Measurements from ENCODE around the gene PTPRZ1. TPM values are rescaled to one million over a fixed set of nuclear protein-coding genes. Genes with fewer than 3 reads are reported as not detected.

The PTPRZ1 gene
- total RNA-seq, 1 experiment from 2014 or later = not detected

GRCh38 chr7:121919986-121920385 is 47.0 kb downstream of the PTPRZ1 start:
- Mint-ChIP-seq H3K27ac (ENCODE audit: unreplicated experiment) (no peak overlapping the region), H3K36me3 (ENCODE audit: insufficient read depth, unreplicated experiment) (no peaks in the 10 kb centered on the region), H3K4me1 (ENCODE audit: low read depth, unreplicated experiment) (no peaks in the 10 kb centered on the region), H3K27me3 (ENCODE audit: insufficient read depth, unreplicated experiment) (peaks cover 4% of the 10 kb centered on the region), H3K4me3 (ENCODE audit: unreplicated experiment) (no peak overlapping the region), H3K9me3 (ENCODE audit: unreplicated experiment) (no peaks in the 10 kb centered on the region)
- no TSS peak for BruUV-seq (replicated peaks)
- no peak for DNase-seq
- no peak for TF ChIP-seq CTCF (IDR thresholded peaks at IDR 0.05; ENCODE audit: insufficient read depth in 1 of 2, low read depth in 1 of 2, low read length in 1 of 2, severe bottlenecking in 1 of 2, unreplicated experiment in 1 of 2)
- ChIA-PET CTCF (no interaction called here), POLR2A (no interaction called here)
- Histone ChIP-seq H3K27me3 (replicated peaks; ENCODE audit: control insufficient read depth, insufficient read depth, low read length) (no peaks in the 10 kb centered on the region), H3K9me3 (no peaks in the 10 kb centered on the region), H3K4me1 (no peaks in the 10 kb centered on the region), H3K4me3 (ENCODE audit: low read depth, low read length) (no peak overlapping the region), H3K36me3 (ENCODE audit: control insufficient read depth, insufficient read depth, low read length) (no peaks in the 10 kb centered on the region)
- intact Hi-C loops (cut with micrococcal nuclease; ENCODE audit: unreplicated experiment) = no loop called here

DNA sequence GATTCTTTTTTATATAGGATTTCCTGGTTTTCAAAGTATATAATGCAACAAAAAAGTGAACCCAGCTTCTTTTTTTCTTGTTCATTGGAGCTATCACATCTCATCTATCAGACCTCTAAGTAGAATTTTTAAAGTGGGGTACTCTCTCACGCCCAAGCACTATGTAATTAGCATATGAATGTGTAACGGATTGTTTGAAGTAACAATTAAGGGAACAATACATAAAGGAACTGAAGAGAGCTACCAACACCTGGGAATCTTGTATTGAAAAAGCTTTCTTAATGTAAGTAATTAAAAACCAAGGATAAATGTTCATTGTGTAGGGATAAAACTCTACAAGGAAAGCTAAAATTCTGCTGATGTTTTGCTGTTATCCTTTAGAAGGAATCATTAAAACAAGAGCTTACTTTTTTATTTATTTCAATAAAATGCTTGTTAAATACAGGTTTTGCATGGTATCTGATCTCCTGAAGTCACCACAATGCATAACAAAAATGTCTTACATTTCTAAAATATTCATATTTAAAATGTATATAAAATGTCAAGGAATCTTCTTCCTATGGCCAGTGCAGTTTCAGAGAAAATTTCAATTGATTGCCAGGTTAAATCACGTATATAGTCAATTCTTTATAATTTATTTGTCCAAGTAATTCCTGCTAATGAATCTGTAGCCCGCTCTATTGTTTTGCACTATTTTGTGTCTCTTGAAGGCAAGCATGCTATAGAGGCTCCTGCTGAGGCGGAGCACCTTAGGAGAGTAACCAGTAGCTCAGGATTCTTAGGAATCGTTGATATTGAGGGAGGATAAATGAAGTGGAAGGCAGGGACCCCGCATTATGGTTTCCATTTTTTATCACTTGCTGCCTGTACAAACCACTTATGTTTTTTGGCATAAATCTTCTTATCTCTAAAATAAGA is 51.6 kb downstream of the PTPRZ1 start:
- no peak overlapping the region for H3K4me3 ChIP-seq (ENCODE audit: low read depth, low read length)
- no peaks in the 10 kb centered on the region for H3K9me3 Mint-ChIP-seq (ENCODE audit: unreplicated experiment)
- H3K4me1 Mint-ChIP-seq (ENCODE audit: low read depth, unreplicated experiment) = no peaks in the 10 kb centered on the region
- no peaks in the 10 kb centered on the region for H3K36me3 Mint-ChIP-seq (ENCODE audit: insufficient read depth, unreplicated experiment)
- no peak overlapping the region for H3K4me3 Mint-ChIP-seq (ENCODE audit: unreplicated experiment)
- no peak for TF ChIP-seq CTCF (IDR thresholded peaks at IDR 0.05; ENCODE audit: insufficient read depth in 1 of 2, low read depth in 1 of 2, low read length in 1 of 2, severe bottlenecking in 1 of 2, unreplicated experiment in 1 of 2)
- intact Hi-C loops (cut with micrococcal nuclease; ENCODE audit: unreplicated experiment) = no loop called here
- H3K27ac Mint-ChIP-seq (ENCODE audit: unreplicated experiment) = no peak overlapping the region
- CTCF ChIA-PET = no interaction called here
- H3K27me3 ChIP-seq (replicated peaks; ENCODE audit: control insufficient read depth, insufficient read depth, low read length) = no peaks in the 10 kb centered on the region
- H3K36me3 ChIP-seq (ENCODE audit: control insufficient read depth, insufficient read depth, low read length) = no peaks in the 10 kb centered on the region
- H3K27me3 Mint-ChIP-seq (ENCODE audit: insufficient read depth, unreplicated experiment) = no peaks in the 10 kb centered on the region
- POLR2A ChIA-PET = no interaction called here
- H3K4me1 ChIP-seq = no peaks in the 10 kb centered on the region
- BruUV-seq (replicated peaks) = no TSS peak
- no peak for DNase-seq
- H3K9me3 ChIP-seq = no peaks in the 10 kb centered on the region

DNA sequence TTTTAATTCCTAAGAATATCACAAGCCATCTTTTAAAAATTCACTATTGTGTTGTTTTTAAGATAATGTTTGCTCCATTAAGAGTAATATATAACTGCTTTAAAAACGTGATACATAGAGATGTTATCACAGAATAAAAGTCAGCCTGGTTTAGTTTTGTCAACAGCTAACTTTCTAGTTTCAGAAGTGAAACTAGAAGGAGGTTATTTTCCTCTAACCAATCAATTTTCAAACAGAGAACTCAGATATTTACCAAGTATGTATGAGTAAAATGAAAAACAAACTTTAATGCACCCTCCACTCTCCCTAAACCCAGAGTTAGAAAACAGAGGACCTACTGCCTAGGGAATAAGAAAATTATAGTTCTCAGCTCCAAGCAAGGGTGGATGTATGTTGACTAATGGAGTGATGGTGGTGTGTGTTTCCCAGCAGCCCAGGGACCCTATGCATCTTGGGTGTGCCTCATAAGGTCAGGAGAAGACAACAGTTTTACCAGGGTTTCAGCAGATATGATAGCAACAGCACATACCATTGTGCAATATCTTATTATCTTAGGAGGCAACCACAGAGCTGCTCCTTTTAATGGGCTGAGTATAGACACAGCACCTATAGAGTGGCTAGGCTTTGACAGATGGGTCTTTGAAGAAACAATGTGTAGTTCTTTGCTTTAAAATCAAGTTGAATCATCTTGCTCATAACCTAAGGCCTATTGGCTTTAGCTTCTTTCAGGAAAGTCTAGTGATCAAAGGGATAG is 58.4 kb downstream of the PTPRZ1 start:
- DNase-seq = no peak
- ChIA-PET CTCF (interaction anchor here (0.9 kb wide), 1 partner anchor 63 kb away, joined by 3 read pairs; no protein-coding TSS in a partner anchor), POLR2A (no interaction called here)
- Mint-ChIP-seq H3K4me1 (ENCODE audit: low read depth, unreplicated experiment) (peaks cover 5% of the 10 kb centered on the region), H3K27me3 (ENCODE audit: insufficient read depth, unreplicated experiment) (peaks cover 2% of the 10 kb centered on the region), H3K4me3 (ENCODE audit: unreplicated experiment) (no peak overlapping the region), H3K9me3 (ENCODE audit: unreplicated experiment) (no peaks in the 10 kb centered on the region), H3K36me3 (ENCODE audit: insufficient read depth, unreplicated experiment) (no peaks in the 10 kb centered on the region), H3K27ac (ENCODE audit: unreplicated experiment) (no peak overlapping the region)
- no peak for TF ChIP-seq CTCF (IDR thresholded peaks at IDR 0.05; ENCODE audit: insufficient read depth in 1 of 2, low read depth in 1 of 2, low read length in 1 of 2, severe bottlenecking in 1 of 2, unreplicated experiment in 1 of 2)
- intact Hi-C loops (cut with micrococcal nuclease; ENCODE audit: unreplicated experiment) = no loop called here
- Histone ChIP-seq H3K36me3 (ENCODE audit: control insufficient read depth, insufficient read depth, low read length) (no peaks in the 10 kb centered on the region), H3K4me1 (peaks cover 2% of the 10 kb centered on the region; the same call in 1 of the 2 replicates), H3K4me3 (ENCODE audit: low read depth, low read length) (no peak overlapping the region), H3K27me3 (replicated peaks; ENCODE audit: control insufficient read depth, insufficient read depth, low read length) (no peaks in the 10 kb centered on the region), H3K9me3 (no peaks in the 10 kb centered on the region)
- BruUV-seq (replicated peaks) = no TSS peak
